Stimulated activated CD8-positive, alpha-beta memory T cell treated with anti-CD3 and anti-CD28 coated beads, Interleukin-15, amount 100 ng/mL, for 1 hour (primary cell): Measurements from ENCODE around the gene PDE3B.
"Not testable (repeated sequence)": the region's sequence is repeated elsewhere in the genome, so short reads cannot be mapped to it uniquely, and the experiment has no call there.

Source experiments
- DNase-seq: peaks from one replicate; pipeline ENCODE4 v3.0.0-alpha.2; 2020; ENCODE audit warnings: low read depth

The PDE3B gene

GRCh38 chr11:14641801-14642200 is 1.8 kb upstream of the PDE3B start:
- no peak for DNase-seq

GRCh38 chr11:14642453-14642852 is 1.2 kb upstream of the PDE3B start:
- no peak for DNase-seq

- DNase-seq, result no peak
Observed at GRCh38 chr11:14642873-14643696, 519 bp upstream of the PDE3B start.

GRCh38 chr11:14644226-14645014 is 816 bp downstream of the PDE3B start:
- DNase-seq, result no peak

DNA sequence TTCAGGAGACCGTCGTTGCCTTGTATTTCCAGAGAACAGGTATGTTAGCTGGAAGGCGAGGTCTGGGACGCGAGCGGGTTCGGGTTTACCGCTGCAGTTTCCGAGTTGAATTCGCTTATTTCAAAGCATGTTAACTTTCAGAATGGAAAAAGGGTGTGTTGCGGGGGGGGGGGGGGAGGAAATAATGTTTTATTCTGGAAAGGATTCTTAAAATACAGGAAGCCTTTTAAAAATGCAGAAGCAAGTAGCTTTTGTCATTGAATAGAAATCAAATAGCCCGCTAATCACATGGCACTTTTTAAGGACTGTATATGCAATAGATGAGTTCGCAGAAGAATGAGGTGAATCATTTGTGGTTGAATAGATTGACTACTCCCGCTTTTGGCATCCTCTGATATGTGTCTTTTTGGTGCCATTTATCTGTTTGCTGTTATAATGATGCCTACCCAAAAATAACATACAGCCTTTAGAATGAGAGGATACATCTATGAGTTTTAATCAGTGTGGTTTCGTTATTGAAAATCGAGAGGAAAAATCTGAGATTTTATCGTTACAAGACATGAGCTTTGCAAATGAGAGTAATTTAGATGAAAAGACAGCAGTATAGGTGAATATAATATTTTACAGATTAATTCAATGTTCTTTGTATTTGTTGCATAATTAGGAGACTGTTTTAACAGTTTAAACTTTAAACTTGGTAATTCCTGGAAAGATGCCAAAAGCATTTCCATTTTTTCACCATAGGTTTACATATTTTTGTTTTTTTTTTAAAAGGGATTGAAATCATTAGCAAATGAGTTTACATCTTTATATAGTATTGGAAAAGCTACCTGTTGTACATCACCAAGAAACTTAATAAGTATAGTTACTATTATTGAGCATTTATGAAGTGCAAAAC is 1.7 kb downstream of the PDE3B start:
- no peak for DNase-seq

DNA sequence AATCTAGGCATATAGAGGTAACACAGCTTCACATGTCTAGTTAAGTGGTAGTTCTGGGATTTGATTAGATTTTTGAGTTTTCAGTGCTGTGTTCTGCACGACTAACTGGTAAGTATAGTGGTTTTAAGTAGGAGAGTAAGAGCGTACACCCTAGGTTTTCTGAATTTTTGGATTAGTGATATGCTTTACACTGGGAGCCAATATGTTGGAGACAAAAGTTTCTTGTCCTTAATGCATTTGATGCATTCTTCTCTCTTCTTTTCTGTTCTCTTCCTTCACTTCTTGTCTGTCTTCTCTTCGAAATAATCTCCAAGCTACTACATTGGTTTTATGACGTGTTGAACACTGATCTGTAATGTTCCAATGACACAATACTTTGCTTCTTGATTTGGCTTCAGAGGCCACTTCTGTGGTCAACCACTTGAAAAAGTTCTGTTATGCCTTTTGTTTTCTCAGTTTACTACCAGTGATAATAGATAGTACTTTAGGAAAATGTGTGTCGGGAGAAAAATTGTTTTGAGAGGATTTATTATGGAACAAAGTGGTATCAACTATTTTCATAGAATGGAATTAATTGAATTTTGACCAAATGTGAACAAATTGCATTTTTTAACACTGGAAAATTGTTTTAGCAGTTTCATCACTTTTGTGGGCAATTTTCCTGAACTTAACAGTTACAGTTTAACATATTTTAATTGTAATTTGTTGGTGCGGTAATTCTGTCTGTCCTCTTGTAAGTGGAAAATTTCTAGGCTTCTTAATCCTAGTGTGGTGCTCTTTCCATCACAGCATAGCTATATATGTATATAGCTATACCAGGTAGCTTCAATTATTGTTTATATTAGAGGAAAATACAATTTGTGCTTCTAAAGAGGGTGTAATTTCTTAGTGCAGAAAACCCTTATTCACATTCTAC is 2.6 kb downstream of the PDE3B start:
- DNase-seq, result no peak

GRCh38 chr11:14650064-14650463 is 6.5 kb downstream of the PDE3B start:
- DNase-seq, result no peak

GRCh38 chr11:14653090-14653489 is 9.5 kb downstream of the PDE3B start:
- DNase-seq, result no peak

DNA sequence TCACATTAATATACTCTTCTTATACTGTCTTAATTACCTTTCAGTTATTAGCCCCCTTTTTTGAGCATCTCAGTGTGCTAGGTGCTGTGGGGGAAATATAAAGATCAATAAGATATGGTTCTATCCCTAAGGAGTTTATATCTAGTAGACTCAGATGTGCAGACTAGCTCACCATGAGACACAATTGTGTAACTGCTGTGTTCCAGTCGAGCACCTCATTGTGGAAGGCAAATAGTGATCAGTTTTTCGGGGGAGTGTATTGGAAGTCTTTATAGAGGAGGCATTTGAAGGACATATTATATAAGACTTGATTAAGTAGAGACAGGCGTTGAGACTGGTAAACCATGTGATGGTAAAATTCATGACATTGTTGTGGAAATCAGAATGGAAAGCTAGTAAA is 11.8 kb downstream of the PDE3B start:
- DNase-seq, result no peak

DNA sequence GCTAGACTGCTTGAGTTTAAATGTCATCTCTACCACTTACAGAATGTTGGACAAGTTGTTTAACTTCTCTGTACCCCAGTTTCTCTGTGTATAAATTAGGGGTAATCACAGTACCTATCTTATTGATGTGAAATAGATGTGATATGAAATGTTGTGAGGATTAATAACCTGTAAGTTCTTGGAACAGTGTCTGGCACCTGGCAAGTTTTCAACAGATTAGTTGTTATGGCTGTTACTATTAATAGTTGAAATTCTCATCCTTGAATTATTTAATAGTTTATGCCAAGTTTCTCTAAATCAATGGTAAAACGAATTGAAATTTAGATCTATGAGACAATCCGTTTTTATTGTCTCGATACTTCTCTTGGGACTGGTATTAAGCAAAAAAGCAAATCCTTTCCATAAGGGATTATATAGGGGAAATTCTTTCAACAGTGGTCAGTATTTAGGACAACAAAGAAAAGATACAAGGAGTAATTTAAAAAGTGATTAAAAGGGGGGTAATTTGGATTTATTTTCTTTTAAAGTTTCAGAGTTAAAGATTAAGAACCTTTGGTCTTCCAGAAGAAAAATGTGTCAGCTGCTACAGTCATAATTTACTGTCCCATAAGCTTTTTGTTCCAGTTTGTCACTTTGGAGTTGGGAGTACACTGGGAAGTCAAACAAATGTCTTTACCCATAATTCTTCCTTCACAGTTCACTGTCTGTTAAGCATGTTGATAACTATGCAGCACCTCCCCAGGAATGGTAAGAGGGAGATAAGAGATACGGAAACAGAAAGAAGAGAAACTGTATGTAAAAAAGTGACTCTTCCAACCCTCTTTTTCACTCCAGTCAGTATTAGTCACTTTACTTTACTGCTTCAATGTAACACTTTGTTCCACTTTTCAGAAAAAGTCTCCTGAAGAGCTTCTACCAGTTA is 13.2 kb downstream of the PDE3B start:
- DNase-seq, result no peak

- DNase-seq, result no peak
Observed at GRCh38 chr11:14657841-14658240, 14.2 kb downstream of the PDE3B start.

DNA sequence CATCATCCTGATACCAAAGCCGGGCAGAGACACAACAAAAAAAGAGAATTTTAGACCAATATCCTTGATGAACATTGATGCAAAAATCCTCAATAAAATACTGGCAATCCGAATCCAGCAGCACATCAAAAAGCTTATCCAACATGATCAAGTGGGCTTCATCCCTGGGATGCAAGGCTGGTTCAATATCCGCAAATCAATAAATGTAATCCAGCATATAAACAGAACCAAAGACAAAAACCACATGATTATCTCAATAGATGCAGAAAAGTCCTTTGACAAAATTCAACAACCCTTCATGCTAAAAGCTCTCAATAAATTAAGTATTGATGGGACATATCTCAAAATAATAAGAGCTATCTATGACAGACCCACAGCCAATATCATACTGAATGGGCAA is 21.3 kb downstream of the PDE3B start:
- not testable (repeated sequence) for DNase-seq

DNA sequence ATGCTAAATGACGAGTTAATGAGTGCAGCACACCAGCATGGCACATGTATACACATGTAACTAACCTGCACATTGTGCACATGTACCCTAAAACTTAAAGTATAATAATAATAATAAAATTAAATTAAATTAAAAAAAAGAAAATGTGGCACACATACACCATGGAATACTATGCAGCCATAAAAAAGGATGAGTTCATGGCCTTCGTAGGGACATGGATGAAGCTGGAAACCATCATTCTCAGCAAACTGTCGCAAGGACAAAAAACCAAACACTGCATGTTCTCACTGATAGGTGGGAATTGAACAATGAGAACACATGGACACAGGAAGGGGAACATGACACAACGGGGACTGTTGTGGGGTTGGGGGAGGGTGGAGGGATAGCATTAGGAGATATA is 23.7 kb downstream of the PDE3B start:
- not testable (repeated sequence) for DNase-seq

DNA sequence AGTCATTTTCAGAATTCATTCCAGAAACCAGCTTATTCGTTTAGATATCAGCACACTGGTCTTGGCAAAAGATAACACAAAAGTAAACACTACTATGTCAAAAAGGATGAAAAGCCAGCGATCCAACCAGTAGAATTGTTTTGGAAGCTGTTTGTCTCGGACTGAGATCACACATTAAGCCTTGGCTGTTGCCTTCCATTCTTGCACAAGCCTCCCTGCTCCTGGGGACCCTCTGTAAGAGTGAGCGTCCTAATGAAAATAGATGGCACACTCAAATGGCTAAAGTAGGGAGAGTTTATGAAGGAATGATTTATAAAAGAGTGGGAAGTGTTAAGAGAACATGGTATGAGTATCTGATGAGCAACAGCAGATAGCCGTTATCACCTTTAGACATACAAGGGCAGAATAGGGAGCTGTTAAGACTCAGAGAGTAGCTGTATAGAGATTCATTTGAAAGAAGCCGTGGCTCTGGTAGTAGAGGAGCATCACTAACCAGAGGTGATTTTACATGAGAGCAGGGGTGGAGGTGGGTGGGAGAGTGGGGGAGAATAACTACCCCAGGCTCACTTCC is 25.2 kb downstream of the PDE3B start:
- no peak for DNase-seq

DNA sequence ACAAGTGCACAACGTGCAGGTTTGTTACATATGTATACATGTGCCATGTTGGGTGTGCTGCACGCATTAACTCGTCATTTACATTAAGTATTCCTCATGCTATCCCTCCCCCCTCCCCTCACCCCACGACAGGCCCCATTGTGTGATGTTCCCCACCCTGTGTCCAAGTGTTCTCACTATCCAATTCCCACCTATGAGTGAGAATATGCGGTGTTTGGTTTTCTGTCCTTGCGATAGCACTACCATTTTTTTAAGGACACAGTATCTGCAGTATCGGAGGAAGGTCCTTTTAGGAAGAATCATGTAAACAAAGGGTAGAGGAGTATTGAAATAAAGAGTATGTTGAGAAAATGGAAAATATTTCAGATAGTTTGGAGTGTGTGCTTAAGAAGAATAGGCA is 25.9 kb downstream of the PDE3B start:
- no peak for DNase-seq

GRCh38 chr11:14669958-14670357 is 26.4 kb downstream of the PDE3B start:
- DNase-seq, result no peak

DNA sequence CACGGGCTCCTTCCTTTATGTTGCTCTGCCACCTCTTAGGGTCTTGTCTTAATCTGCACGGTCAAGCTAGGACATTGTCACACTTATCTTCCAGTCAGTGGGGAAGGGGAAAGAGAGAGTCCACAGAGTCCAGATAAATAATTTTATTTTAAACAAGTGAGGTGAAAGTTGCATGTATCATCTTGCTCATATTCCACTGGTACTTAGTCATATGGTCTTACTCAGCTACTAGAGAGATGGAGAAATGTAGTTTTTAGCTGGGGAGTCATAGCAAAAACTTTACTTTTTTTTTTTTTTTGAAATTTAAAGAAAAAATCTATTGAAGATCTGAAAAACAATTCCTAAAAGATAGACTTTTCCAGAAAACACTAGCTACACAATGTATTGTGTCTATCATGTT is 29.0 kb downstream of the PDE3B start:
- no peak for DNase-seq

GRCh38 chr11:14673421-14673820 is 29.8 kb downstream of the PDE3B start:
- no peak for DNase-seq

DNA sequence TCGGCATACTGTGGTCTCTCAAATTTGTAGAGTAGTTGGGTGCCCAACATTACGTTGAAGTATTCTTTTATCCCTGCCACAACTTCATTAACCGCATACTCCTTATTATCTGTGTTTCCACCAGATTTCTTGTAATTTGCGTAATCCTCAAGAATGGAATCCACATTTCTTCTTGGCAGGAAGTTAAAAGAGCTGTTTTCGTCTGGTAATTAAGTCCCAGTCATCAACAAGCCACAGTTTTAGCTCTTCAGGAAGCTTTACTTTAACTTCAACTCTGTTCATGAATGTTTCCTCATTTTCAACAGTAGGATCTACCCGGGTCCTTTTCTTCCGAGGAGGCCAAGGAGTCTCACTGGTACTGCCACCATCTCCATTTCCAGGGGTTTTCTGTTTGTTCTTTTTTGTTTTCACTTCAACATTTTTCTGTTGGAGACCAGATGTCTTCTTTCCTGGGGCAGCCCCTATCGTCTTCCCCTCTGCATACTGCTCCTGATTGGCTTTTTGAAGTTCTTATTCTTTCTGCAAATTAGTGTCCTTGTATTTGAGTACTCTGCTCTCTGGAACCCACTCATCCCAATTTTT is 30.3 kb downstream of the PDE3B start:
- no peak for DNase-seq
